HepG2 (cell line): ENCODE measurements around the gene FMNL1. TPM values are rescaled to one million over a fixed set of nuclear protein-coding genes. Genes with fewer than 3 reads are reported as not detected.
A peak's percentile ranks its signal among the peaks of the same experiment; 100 is the strongest.

Source experiments
- ATF7 ChIP-seq, 2 experiments: fragments of 450-650 bp in 1 of 2; sonication (generic) in 1 of 2; formaldehyde crosslinking in 1 of 2; IDR thresholded peaks; 2 replicates each; pipeline versions ENCODE4 v1.4.0 to v1.6.1; 2016 to 2020; ENCODE audit warnings: antibody characterized with exemption in 1 of 2, mild to moderate bottlenecking in 1 of 2, missing genetic modification reagents in 1 of 2
- HBP1 ChIP-seq: IDR thresholded peaks from 2 replicates; pipeline ENCODE4 v1.6.1; 2016; ENCODE audit warnings: low read depth, control low read depth
- HMG20B ChIP-seq: conservative IDR thresholded peaks from 2 replicates; pipeline ENCODE4 v1.6.1; 2016; ENCODE audit warnings: missing genetic modification reagents, missing compliant biosample characterization
- HNF1A ChIP-seq, 2 experiments: sonication (generic) in 1 of 2; formaldehyde crosslinking in 1 of 2; IDR thresholded peaks; 2 replicates each; pipeline versions ENCODE4 v1.4.0 to v1.6.1; 2016 to 2020; ENCODE audit warnings: borderline replicate concordance in 1 of 2, low read depth in 1 of 2, mild to moderate bottlenecking in 1 of 2, missing genetic modification reagents in 1 of 2
- IRF2 ChIP-seq: IDR thresholded peaks from 2 replicates; pipeline ENCODE4 v1.6.1; 2018; ENCODE audit warnings: missing genetic modification reagents, missing compliant biosample characterization
- MAZ ChIP-seq, 2 experiments: sonication (generic) in 1 of 2; formaldehyde crosslinking in 1 of 2; IDR thresholded peaks; 2 replicates each; pipeline versions ENCODE4 v1.5.0 to v1.6.1; 2012 to 2020; ENCODE audit warnings: low read depth in 2 of 2, mild to moderate bottlenecking in 2 of 2, borderline replicate concordance in 1 of 2, improper control_type of control experiment in 1 of 2, low read length in 1 of 2, missing genetic modification reagents in 1 of 2, moderate library complexity in 1 of 2
- MZF1 ChIP-seq: sonication (generic); formaldehyde crosslinking; IDR thresholded peaks from 2 replicates; pipeline ENCODE4 v1.8.1; 2023; ENCODE audit warnings: mild to moderate bottlenecking, missing genetic modification reagents, borderline replicate concordance
- NFATC3 ChIP-seq: sonication (generic); formaldehyde crosslinking; IDR thresholded peaks from 2 replicates; pipeline ENCODE4 v1.5.1; 2020; ENCODE audit warnings: mild to moderate bottlenecking, missing genetic modification reagents
- PHF8 ChIP-seq: sonication (generic); formaldehyde crosslinking; IDR thresholded peaks from 2 replicates; pipeline ENCODE4 v1.5.0; 2020; ENCODE audit warnings: missing genetic modification reagents
- RFXAP ChIP-seq: sonication (generic); formaldehyde crosslinking; IDR thresholded peaks from 2 replicates; pipeline ENCODE4 v1.4.0; 2020; ENCODE audit warnings: missing genetic modification reagents, borderline replicate concordance
- SIX1 ChIP-seq: sonication (generic); formaldehyde crosslinking; IDR thresholded peaks from 2 replicates; pipeline ENCODE4 v1.4.0; 2020; ENCODE audit warnings: missing genetic modification reagents, borderline replicate concordance
- ZBTB20 ChIP-seq: sonication (generic); formaldehyde crosslinking; IDR thresholded peaks from 2 replicates; pipeline ENCODE4 v1.8.1; 2023; ENCODE audit warnings: missing genetic modification reagents, low read depth, mild to moderate bottlenecking, borderline replicate concordance
- ZFP41 ChIP-seq: sonication (generic); formaldehyde crosslinking; IDR thresholded peaks from 2 replicates; pipeline ENCODE4 v1.4.0; 2020; ENCODE audit warnings: mild to moderate bottlenecking, missing genetic modification reagents, borderline replicate concordance
- ZFP91 ChIP-seq: sonication (generic); formaldehyde crosslinking; IDR thresholded peaks from 2 replicates; pipeline ENCODE4 v1.9.0; 2022; ENCODE audit warnings: missing genetic modification reagents, mild to moderate bottlenecking, borderline replicate concordance
- ZNF12 ChIP-seq: sonication (generic); formaldehyde crosslinking; IDR thresholded peaks from 2 replicates; pipeline ENCODE4 v1.5.0; 2020; ENCODE audit warnings: missing genetic modification reagents
- ZNF17 ChIP-seq: sonication (generic); formaldehyde crosslinking; IDR thresholded peaks from 2 replicates; pipeline ENCODE4 v1.5.0; 2020; ENCODE audit warnings: mild to moderate bottlenecking, missing genetic modification reagents
- ZNF225 ChIP-seq: sonication (generic); formaldehyde crosslinking; IDR thresholded peaks from 2 replicates; pipeline ENCODE4 v1.4.0; 2020; ENCODE audit warnings: mild to moderate bottlenecking, missing genetic modification reagents
- ZNF564 ChIP-seq: sonication (generic); formaldehyde crosslinking; IDR thresholded peaks from 2 replicates; pipeline ENCODE4 v1.8.1; 2023; ENCODE audit warnings: mild to moderate bottlenecking, missing genetic modification reagents
- ZNF615 ChIP-seq: sonication (generic); formaldehyde crosslinking; IDR thresholded peaks from 2 replicates; pipeline ENCODE4 v1.5.0; 2020; ENCODE audit warnings: mild to moderate bottlenecking, missing genetic modification reagents, borderline replicate concordance
- ZNF782 ChIP-seq: sonication (generic); formaldehyde crosslinking; IDR thresholded peaks from 2 replicates; pipeline ENCODE4 v1.4.0; 2020; ENCODE audit warnings: missing genetic modification reagents, mild to moderate bottlenecking, borderline replicate concordance
- polyA plus RNA-seq, 8 experiments: library from polyadenylated mRNA; depleted of rRNA in 3 of 8; stranded (reverse) in 7 of 8; unstranded in 1 of 8; fragments of >200 nt; fragmentation: Illumina TruSeq in 4 of 8; extraction: Trizol in 4 of 8; gene quantifications; 2 replicates each; pipeline versions ENCODE4 v1.2.1 to v1.2.3, GENCODE V29; 2011 to 2016; ENCODE audit warnings: low read depth in 4 of 8, missing spikeins in 1 of 8, mixed read lengths in 1 of 8; ENCODE audit not compliant: insufficient read depth in 1 of 8
- total RNA-seq, 5 experiments: library from RNA; depleted of rRNA; stranded (reverse); fragments of >200 nt; fragmentation: Illumina TruSeq; extraction: Trizol; gene quantifications; 2 replicates each; pipeline ENCODE4 v1.2.3, GENCODE V29; 2016; ENCODE audit warnings: low read depth in 1 of 5

Gene FMNL1
- total and polyA plus RNA-seq, 2 of the 13 experiments (the other 11 are each of a cell fraction or from before 2014, with no cell fraction given) = 0.53 to 0.70 TPM

GRCh38 chr17:45197555-45198334, 23.9 kb upstream of the FMNL1 start (continued):
- TF ChIP-seq HNF1A (IDR thresholded peaks at IDR 0.05; ENCODE audit: low read depth) = no peak
- peak; percentile 81 for TF ChIP-seq HNF1A (CRISPR knock-in tag; IDR thresholded peaks at IDR 0.05; ENCODE audit: borderline replicate concordance)
- peak; percentile 16; the same call in 1 of the 2 replicates for TF ChIP-seq SIX1 (CRISPR knock-in tag)
- peak; percentile 83; the same call in 1 of the 2 replicates for TF ChIP-seq ZNF225
- peak; percentile 88 for TF ChIP-seq ZNF12
- peak; percentile 72 for TF ChIP-seq HMG20B (CRISPR knock-in tag)
- peak; percentile 61; the same call in 1 of the 2 replicates for TF ChIP-seq RFXAP (CRISPR knock-in tag)
- peak; percentile 92; the same call in 1 of the 2 replicates for TF ChIP-seq MZF1 (CRISPR knock-in tag)
- TF ChIP-seq ZBTB20 (CRISPR knock-in tag) = peak; percentile 74; the same call in 1 of the 2 replicates
- TF ChIP-seq ZNF615 (CRISPR knock-in tag) = 0 out of 2 replicates have a peak, but pooled peaks have one; percentile 54
- peak; percentile 95 for TF ChIP-seq MAZ (IDR thresholded peaks at IDR 0.05; ENCODE audit: borderline replicate concordance, low read depth, low read length)
- TF ChIP-seq MAZ (CRISPR knock-in tag; IDR thresholded peaks at IDR 0.05; ENCODE audit: low read depth) = peak; percentile 97
- peak; percentile 97 for TF ChIP-seq IRF2
- no peak for TF ChIP-seq ATF7 (IDR thresholded peaks at IDR 0.05)
- TF ChIP-seq ATF7 (CRISPR knock-in tag; IDR thresholded peaks at IDR 0.05) = 0 out of 2 replicates have a peak, but pooled peaks have one; percentile 48
- TF ChIP-seq PHF8 (CRISPR knock-in tag) = peak; percentile 68
- peak; percentile 74; the same call in 1 of the 2 replicates for TF ChIP-seq HBP1 (CRISPR knock-in tag)
- no peak for TF ChIP-seq ZNF17 (CRISPR knock-in tag)
- TF ChIP-seq ZFP41 (CRISPR knock-in tag) = 0 out of 2 replicates have a peak, but pooled peaks have one; percentile 45
- peak; percentile 94; the same call in 1 of the 2 replicates for TF ChIP-seq ZNF782 (CRISPR knock-in tag)
- peak; percentile 98 for TF ChIP-seq ZFP91 (CRISPR knock-in tag)
- peak; percentile 81; the same call in 1 of the 2 replicates for TF ChIP-seq ZNF564 (CRISPR knock-in tag)
- peak; percentile 85; the same call in 1 of the 2 replicates for TF ChIP-seq NFATC3
